K562 (cell line): ENCODE data around the gene RELL2. TPM values are rescaled to one million over a fixed set of nuclear protein-coding genes. Genes with fewer than 3 reads are reported as not detected.

Source experiments
- CREB3 ChIP-seq: fragments of 450-650 bp; conservative IDR thresholded peaks from 2 replicates; pipeline ENCODE4 v1.6.1; 2016; ENCODE audit warnings: missing genetic modification characterization, low read depth, mild to moderate bottlenecking, missing compliant biosample characterization, moderate library complexity
- CREB3L1 ChIP-seq: fragments of 450-650 bp; IDR thresholded peaks from 2 replicates; pipeline ENCODE4 v1.6.1; 2014; ENCODE audit warnings: low read depth, mild to moderate bottlenecking, moderate library complexity, borderline replicate concordance
- E2F8 ChIP-seq: fragments of 450-650 bp; IDR thresholded peaks from 2 replicates; pipeline ENCODE4 v1.7.1; 2018; ENCODE audit warnings: mild to moderate bottlenecking, low read depth; ENCODE audit not compliant: partially characterized antibody
- ELF2 ChIP-seq: fragments of 250-450 bp; sonication (Bioruptor Pico); IDR thresholded peaks from 2 replicates; pipeline ENCODE4 v1.5.0; 2021; ENCODE audit warnings: mild to moderate bottlenecking
- ELK1 ChIP-seq: sonication (generic); formaldehyde crosslinking; IDR thresholded peaks from 2 replicates; pipeline ENCODE4 v1.8.1; 2022; ENCODE audit warnings: missing genetic modification reagents
- ESRRA ChIP-seq: fragments of 450-650 bp; IDR thresholded peaks from 2 replicates; pipeline ENCODE4 v1.6.1; 2014; ENCODE audit warnings: low read depth, mild to moderate bottlenecking, moderate library complexity, borderline replicate concordance
- JUND ChIP-seq, 2 experiments: IDR thresholded peaks; 2 replicates in 1 of 2; 3 replicates in 1 of 2; pipeline ENCODE4 v1.6.1; 2011; ENCODE audit warnings: borderline replicate concordance in 2 of 2, low read depth in 2 of 2, low read length in 2 of 2, improper control_type of control experiment in 1 of 2, missing biosample characterization in 1 of 2, missing genetic modification characterization in 1 of 2, missing genetic modification reagents in 1 of 2
- KLF6 ChIP-seq: fragments of 250-450 bp; sonication (Bioruptor Pico); IDR thresholded peaks from 2 replicates; pipeline ENCODE4 v1.4.0; 2020; ENCODE audit warnings: mild to moderate bottlenecking, moderate library complexity, borderline replicate concordance
- POLR2AphosphoS5 ChIP-seq: IDR thresholded peaks from 2 replicates; pipeline ENCODE4 v1.6.1; 2011; ENCODE audit warnings: mild to moderate bottlenecking, low read depth, low read length, moderate library complexity; ENCODE audit not compliant: control insufficient read depth, insufficient read depth
- PRPF4 ChIP-seq: fragments of 200-400 bp; formaldehyde crosslinking; IDR thresholded peaks from one replicate; pipeline ENCODE4 v1.6.1; 2017; ENCODE audit warnings: low read length, low read depth, mild to moderate bottlenecking; ENCODE audit not compliant: insufficient read depth, poor library complexity, severe bottlenecking
- SAP30 ChIP-seq: fragments of 200-600 bp; sonication (generic); IDR thresholded peaks from 2 replicates; pipeline ENCODE4 v1.6.1; 2012; ENCODE audit warnings: borderline replicate concordance, low read depth, mild to moderate bottlenecking, moderate library complexity, low read length, control low read depth, inconsistent platforms; ENCODE audit not compliant: insufficient read depth, poor library complexity, severe bottlenecking
- SRSF9 ChIP-seq: fragments of 200-400 bp; formaldehyde crosslinking; IDR thresholded peaks from 2 replicates; pipeline ENCODE4 v1.6.1; 2017; ENCODE audit warnings: low read depth, low read length, borderline replicate concordance
- TGIF2 ChIP-seq: sonication (generic); formaldehyde crosslinking; IDR thresholded peaks from 2 replicates; pipeline ENCODE4 v1.8.1; 2022; ENCODE audit warnings: mild to moderate bottlenecking, missing genetic modification reagents, moderate library complexity
- ZBED1 ChIP-seq: IDR thresholded peaks from 2 replicates; pipeline ENCODE4 v1.6.1; 2014
- ZNF140 ChIP-seq: fragments of 250-450 bp; sonication (Bioruptor Pico); IDR thresholded peaks from 2 replicates; pipeline ENCODE4 v1.8.0; 2021; ENCODE audit warnings: moderate library complexity, mild to moderate bottlenecking, inconsistent platforms
- ZNF24 ChIP-seq: fragments of 450-650 bp; IDR thresholded peaks from 2 replicates; pipeline ENCODE4 v1.6.1; 2016
- ZNF589 ChIP-seq: fragments of 200-800 bp; sonication (Bioruptor generic); IDR thresholded peaks from 2 replicates; pipeline ENCODE4 v1.6.1; 2016; ENCODE audit warnings: low read depth, missing genetic modification characterization, missing compliant biosample characterization
- ZNF76 ChIP-seq: fragments of 250-450 bp; sonication (Bioruptor Pico); IDR thresholded peaks from 2 replicates; pipeline ENCODE4 v1.4.0; 2020; ENCODE audit warnings: mild to moderate bottlenecking, moderate library complexity, borderline replicate concordance
- ZNF766 ChIP-seq: fragments of 200-800 bp; sonication (Bioruptor generic); conservative IDR thresholded peaks from 2 replicates; pipeline ENCODE4 v1.6.1; 2016; ENCODE audit warnings: missing genetic modification characterization, missing compliant biosample characterization
- ZZZ3 ChIP-seq: fragments of 450-650 bp; IDR thresholded peaks from 2 replicates; pipeline ENCODE4 v1.6.1; 2016; ENCODE audit warnings: antibody characterized with exemption, mild to moderate bottlenecking, moderate library complexity
- polyA plus RNA-seq, 8 experiments: library from polyadenylated mRNA; depleted of rRNA in 4 of 8; stranded (reverse) in 5 of 8; unstranded in 3 of 8; fragments of >200 nt; fragmentation: Nextera tagmentation in 2 of 8; fragmentation: Illumina TruSeq in 1 of 8; extraction: Ambion mirVana in 2 of 8; extraction: Trizol in 1 of 8; gene quantifications; 2 replicates each; pipeline versions ENCODE4 v1.2.1 to v1.2.3, GENCODE V29; 2011 to 2014; ENCODE audit warnings: inconsistent platforms in 1 of 8, missing spikeins in 1 of 8
- total RNA-seq, 7 experiments: library from RNA; depleted of rRNA in 6 of 7; stranded (reverse); fragments of >200 nt in 6 of 7; fragmentation: Illumina TruSeq in 2 of 7; extraction: Trizol in 2 of 7; gene quantifications; 2 replicates each; pipeline versions ENCODE4 v1.2.1 to v1.2.3, GENCODE V29; 2011 to 2021; ENCODE audit warnings: low replicate concordance in 1 of 7

RELL2 gene
- total and polyA plus RNA-seq, 9 of the 15 experiments (the other 6 are each of a cell fraction or from before 2014, with no cell fraction given) = 0.06 to 36.0 (median 14.3) TPM

- TF ChIP-seq E2F8 (peak; percentile 61), CREB3L1 (peak; percentile 39; the same call in 1 of the 2 replicates), ZNF76 (CRISPR knock-in tag) (no peak), ZZZ3 (no peak), ZNF140 (CRISPR knock-in tag) (no peak), SRSF9 (no peak), PRPF4 (no peak), KLF6 (no peak), JUND (IDR thresholded peaks at IDR 0.05; ENCODE audit: borderline replicate concordance, low read depth, low read length) (peak; percentile 86), JUND (tag; IDR thresholded peaks at IDR 0.05; ENCODE audit: borderline replicate concordance, low read depth, low read length) (peak; percentile 78; the same call in 1 of the 3 replicates), ESRRA (peak; percentile 96; the same call in 1 of the 2 replicates), ZNF766 (CRISPR knock-in tag) (peak; percentile 54), TGIF2 (no peak), ZBED1 (peak; percentile 81; the same call in 1 of the 2 replicates), ZNF589 (CRISPR knock-in tag) (no peak), SAP30 (no peak), ELK1 (CRISPR knock-in tag) (no peak), ELF2 (CRISPR knock-in tag) (no peak), ZNF24 (peak; percentile 33; the same call in 1 of the 2 replicates), CREB3 (tag) (no peak), POLR2AphosphoS5 (peak; percentile 93)
Observed at GRCh38 chr5:141605523-141606277, 31.1 kb upstream of the RELL2 start (continued).
